ENCODE results near the gene ITPR3.
A peak's percentile ranks its signal among the peaks of the same experiment; 100 is the strongest.

Gene ITPR3

GRCh38 chr6:33671744-33672072, 50.6 kb downstream of the ITPR3 start:
- DNase-seq, result no peak

DNA sequence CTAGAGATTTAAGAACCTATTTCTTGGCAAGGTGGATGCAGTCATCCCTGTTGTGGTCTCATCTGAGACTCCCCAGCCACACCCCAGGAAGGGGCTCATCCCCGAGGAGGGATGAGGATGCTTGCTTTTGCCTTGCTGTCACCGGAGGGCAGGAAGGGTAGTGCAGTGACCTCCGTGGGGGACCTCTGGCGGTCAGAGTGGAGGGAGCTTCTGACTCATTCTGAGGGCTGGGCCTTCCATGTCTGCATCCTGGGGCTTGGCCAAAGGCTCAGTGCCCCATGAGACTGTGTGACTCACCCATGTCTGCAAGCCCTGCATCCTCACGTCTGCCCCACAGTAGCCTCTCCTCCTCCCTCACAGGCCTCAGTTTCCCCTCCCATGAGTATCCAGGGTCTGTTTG, 51.7 kb downstream of the ITPR3 start:
- no peak for DNase-seq

GRCh38 chr6:33673851-33674250, 52.7 kb downstream of the ITPR3 start:
- DNase-seq, result no peak

GRCh38 chr6:33675968-33676367, 54.8 kb downstream of the ITPR3 start:
- no peak for DNase-seq

DNA sequence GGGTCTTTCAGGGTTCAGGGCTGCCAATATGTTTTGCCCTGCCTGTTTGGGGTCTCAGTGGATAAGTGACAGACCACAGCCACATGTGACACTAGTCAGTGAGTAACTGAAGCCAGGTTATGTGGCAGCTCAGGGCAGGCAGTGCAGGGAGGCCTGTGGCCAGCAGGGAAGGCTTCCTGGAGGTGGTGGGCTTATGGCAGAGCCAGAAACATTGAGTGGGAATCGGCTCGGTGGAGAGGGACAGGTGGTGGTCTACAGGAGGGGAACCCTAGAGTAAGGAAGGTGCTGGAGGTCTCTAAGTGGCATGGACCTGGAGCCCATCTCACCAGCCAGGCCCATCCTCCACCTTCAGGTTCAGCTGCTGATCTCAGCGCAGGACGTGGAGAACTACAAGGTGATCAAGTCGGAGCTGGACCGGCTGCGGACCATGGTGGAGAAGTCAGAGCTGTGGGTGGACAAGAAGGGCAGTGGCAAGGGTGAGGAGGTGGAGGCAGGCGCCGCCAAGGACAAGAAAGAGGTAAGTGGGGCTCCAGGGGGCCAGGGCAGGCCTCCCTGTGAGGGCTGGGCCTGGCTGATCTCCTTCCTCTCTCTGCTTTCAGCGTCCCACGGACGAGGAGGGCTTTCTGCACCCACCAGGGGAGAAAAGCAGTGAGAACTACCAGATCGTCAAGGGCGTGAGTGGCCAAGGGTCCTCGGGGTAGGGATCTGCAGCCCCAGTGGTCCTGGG, 55.5 kb downstream of the ITPR3 start:
- no peak for DNase-seq

GRCh38 chr6:33677143-33677660, 56.1 kb downstream of the ITPR3 start:
- DNase-seq, result no peak

- DNase-seq, result no peak
Observed at GRCh38 chr6:33677689-33678088, 56.6 kb downstream of the ITPR3 start.

DNA sequence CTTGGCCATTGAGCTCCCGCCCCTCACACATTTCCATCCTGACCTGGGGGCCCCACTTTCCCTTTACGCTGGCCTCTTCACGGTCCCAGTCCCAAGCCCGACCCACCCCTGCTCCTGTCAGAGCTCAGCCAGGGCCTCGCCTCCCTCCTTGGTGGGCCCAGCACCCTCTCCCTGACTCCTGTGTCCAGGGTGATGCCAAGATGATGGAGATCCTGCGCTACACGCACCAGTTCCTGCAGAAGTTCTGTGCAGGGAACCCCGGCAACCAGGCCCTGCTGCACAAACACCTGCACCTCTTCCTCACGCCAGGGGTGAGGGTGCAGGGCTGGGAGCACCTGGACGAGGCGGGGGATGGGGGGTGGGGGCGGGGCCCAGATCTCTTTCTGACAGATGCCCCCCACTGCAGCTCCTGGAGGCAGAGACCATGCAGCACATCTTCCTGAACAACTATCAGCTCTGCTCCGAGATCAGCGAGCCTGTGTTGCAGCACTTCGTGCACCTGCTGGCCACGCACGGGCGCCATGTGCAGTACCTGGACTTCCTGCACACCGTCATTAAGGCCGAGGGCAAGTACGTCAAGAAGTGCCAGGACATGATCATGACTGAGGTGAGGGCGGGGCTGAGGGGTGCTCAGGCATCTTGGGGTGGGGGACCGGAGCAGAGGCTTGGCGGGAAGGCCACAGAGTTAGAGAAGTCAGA, 57.3 kb downstream of the ITPR3 start:
- no peak for DNase-seq

DNA sequence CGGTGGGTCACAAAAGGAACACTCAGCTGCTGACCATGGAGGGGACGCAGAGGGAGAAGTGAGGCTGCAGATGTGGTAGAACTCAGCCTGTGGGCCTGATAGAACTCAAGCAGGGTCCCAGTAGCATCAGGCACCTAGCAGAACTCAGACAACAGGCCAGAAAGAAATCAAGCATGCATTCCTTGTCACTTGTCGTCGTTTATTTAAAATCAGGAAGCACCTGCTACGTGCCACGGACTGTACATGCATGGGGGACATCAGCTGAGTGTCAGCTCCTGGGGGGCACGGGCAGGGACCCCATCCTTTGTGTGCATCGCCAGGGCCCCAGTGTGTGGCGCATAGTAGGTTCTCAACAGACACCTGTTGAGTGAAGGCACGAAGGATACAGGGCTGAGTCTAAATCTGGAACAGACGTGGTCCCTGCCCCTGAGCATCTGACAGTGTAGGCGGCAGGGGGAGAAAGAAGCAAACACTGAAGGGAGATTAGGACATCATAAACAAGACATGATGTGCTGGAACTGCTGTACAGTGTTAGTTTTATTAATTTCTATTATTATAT, 57.9 kb downstream of the ITPR3 start:
- no peak for DNase-seq

DNA sequence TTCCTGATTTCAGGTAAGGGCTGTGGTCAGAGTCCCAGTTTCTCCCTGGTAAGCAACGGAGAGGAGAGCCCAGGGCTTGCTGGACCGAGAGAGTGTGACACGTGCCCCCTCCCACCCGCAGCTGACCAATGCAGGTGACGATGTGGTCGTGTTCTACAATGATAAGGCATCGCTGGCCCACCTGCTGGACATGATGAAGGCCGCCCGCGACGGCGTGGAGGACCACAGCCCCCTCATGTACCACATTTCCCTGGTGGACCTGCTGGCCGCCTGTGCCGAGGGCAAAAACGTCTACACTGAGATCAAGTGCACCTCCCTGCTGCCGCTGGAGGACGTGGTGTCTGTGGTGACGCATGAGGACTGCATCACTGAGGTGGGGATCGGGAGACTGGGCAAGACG, 58.6 kb downstream of the ITPR3 start:
- no peak for DNase-seq

DNA sequence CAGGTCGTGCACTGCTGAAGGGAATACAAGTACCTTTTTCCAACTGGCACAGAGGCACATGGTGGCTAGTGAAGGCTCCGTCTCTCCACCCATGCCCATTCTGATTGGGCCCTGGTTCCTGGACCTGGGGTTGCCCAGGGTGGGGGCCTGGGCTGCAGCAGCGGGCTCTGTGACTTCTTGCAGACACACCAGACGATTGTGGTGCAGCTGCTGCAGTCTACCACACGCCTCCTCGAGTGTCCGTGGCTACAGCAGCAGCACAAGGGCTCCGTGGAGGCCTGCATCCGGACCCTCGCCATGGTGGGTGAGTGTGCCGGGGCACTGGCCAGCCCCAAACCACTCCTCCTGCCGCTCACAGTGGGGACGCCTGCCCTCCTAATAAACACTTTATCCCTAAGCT, 61.2 kb downstream of the ITPR3 start:
- no peak for DNase-seq

GRCh38 chr6:33683051-33683571, 62.0 kb downstream of the ITPR3 start:
- DNase-seq, result peak; percentile 21

DNA sequence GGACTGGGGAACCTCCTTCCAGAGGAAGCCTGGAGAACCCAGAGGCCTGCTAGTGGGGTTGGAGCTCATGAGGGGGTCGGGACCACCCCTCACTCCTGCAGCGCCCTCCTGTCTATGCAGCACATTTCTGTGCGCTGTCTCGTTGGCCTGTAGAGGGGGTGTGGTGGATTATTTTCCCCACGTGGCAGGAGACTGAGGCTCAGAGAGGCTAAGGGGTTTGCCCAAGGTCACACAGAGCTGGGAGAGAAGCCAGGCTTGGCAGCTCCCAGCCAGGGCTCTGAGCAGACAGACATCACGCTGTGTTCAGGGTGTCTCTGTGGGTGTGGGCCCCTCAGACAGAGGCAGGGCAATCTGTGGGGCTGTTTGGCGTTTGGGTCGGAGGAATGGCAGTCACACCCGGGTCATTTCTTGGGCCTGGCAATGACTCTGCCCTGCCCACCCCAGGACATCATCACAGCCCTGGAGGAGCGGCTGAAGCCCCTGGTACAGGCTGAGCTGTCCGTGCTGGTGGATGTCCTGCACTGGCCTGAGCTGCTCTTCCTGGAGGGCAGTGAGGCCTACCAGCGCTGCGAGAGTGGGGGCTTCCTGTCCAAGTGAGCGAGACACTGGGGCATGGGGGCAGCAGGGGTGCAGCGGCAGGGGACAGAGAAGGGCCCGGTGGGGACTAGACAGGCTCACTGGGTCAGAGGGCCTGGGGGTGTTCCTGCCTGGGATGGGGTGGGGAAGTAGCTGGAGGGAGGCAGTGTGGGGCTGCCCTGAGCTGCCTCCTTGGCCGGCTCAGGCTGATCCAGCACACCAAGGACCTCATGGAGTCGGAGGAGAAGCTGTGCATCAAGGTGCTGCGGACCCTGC, 62.7 kb downstream of the ITPR3 start:
- no peak for DNase-seq

DNA sequence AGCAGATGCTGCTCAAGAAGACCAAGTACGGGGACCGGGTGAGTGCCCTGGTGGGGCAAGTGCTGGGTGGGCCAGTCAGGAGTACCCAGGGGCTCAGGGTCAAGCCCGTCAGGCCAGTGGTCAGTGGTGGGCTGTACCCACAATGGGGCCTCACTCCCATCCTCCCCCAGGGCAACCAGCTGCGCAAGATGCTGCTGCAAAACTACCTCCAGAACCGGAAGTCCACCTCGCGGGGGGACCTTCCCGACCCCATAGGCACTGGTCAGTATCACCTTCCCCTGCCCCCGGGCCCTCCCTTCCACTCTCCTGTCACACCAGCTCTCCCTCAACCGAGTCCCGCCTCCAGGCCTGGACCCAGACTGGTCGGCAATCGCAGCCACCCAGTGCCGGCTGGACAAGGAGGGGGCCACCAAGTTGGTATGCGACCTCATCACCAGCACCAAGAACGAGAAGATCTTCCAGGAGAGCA, 63.3 kb downstream of the ITPR3 start:
- DNase-seq, result no peak

- DNase-seq, result no peak
Observed at GRCh38 chr6:33684983-33685382, 63.9 kb downstream of the ITPR3 start.

DNA sequence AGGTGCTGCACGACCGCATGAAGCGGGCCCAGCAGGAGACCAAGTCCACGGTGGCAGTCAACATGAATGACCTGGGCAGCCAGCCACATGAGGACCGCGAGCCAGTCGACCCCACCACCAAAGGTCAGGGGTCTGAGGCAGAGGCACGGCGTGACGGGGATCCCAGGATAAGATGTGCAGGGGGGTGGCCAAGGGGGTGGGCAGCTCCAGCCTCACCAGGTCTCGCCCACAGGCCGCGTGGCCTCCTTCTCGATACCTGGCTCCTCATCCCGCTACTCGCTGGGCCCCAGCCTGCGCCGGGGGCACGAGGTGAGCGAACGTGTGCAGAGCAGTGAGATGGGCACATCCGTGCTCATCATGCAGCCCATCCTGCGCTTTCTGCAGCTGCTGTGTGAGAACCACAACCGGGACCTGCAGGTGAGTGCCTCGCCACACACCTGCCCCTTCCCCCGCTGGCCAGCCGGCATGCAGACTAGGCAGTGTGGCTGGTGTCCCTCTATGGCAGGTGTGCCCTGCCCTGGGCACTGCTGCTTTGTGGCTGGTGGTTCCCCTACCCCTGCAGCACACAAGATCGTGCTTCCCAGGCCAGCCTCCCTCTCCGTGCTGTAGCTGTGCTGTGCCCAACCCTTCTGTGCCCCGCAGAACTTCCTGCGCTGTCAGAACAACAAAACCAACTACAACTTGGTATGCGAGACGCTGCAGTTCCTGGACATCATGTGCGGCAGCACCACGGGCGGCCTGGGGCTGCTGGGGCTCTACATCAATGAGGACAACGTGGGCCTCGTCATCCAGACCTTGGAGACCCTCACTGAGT, 64.5 kb downstream of the ITPR3 start:
- no peak for DNase-seq

- no peak for DNase-seq
Observed at GRCh38 chr6:33686225-33686924, 65.3 kb downstream of the ITPR3 start.

DNA sequence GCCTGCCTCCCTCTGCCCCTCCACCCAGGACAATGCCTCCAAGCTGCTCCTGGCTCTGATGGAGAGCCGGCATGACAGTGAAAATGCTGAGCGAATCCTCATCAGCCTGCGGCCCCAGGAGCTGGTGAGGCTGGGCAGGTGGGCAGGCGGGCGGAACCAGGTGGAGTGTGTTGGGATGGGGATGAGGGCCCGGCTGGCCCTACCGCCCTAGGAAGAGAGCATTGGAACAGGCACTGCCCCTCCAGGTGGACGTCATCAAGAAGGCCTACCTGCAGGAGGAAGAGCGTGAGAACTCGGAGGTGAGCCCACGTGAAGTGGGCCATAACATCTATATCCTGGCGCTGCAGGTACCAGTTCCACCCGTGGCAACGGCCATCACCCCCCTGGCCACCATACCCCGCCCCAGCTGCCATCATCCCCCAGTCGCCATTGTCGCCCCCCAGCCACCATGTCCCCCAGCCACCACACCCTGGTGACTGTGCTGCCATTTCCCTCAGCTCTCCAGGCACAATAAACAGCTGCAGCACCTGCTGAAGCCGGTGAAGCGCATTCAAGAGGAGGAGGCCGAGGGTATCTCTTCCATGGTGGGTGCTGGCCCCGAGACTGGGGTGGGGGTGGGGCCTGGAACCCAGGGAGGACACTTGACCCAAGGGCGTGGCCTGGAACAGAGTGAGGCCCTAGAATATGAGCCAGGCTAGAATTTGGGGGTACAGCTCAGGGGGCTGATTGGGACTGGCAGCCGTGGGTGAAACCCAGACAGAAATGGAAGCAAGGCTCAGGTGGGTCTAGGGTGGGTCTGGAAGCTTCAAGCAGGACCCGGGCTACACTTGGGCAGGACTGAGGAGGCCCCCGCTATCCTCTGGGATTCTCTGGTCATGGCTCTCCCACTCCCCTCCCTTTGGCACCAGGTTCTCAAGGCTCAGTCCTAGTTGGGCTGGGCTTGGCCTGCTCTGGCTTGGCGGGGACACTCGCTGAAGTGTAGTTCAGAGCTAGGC, 66.2 kb downstream of the ITPR3 start:
- DNase-seq, result no peak

DNA sequence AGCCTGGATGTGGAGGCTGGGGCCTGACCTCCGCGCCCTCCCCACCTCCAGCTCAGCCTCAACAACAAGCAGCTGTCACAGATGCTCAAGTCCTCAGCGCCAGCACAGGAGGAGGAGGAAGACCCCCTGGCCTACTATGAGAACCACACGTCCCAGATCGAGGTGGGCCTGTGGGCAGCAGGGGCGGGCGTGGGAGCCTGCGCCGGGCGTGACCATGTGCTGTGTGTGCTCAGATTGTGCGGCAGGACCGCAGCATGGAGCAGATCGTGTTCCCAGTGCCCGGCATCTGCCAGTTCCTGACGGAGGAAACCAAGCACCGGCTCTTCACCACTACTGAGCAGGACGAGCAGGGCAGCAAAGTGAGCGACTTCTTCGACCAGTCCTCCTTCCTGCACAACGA, 66.9 kb downstream of the ITPR3 start:
- no peak for DNase-seq
